GM23338 (cell line): ENCODE data around the gene FUBP1. TPM values are rescaled to one million over a fixed set of nuclear protein-coding genes. Genes with fewer than 3 reads are reported as not detected.
A peak's percentile ranks its signal among the peaks of the same experiment; 100 is the strongest.

ENCODE experiments used
- ATAC-seq: fragments of 200-7000 bp; cut with Tn5 transposase; 3 replicates; pipeline ENCODE4 v1.9.1; 2020
- DNase-seq: peaks from one replicate; pipeline ENCODE4 v3.0.0-alpha.2; 2015; ENCODE audit warnings: low spot score
- H2AFZ ChIP-seq: fragments of 200-600 bp; sonication (generic); 2 replicates; pipeline ENCODE4 v1.8.0; 2016; ENCODE audit warnings: antibody characterized with exemption, mild to moderate bottlenecking, moderate library complexity
- H3F3A ChIP-seq: fragments of 200-600 bp; sonication (generic); replicated peaks from 2 replicates; pipeline ENCODE4 v1.8.0; 2017; ENCODE audit warnings: antibody characterized with exemption, mixed run types, low read depth
- H3K27ac ChIP-seq: fragments of 200-600 bp; sonication (generic); 2 replicates; pipeline ENCODE4 v1.6.1; 2016; ENCODE audit warnings: low read depth
- H3K27me3 ChIP-seq: fragments of 200-600 bp; sonication (generic); 2 replicates; pipeline ENCODE4 v1.8.0; 2016; ENCODE audit warnings: mild to moderate bottlenecking, mixed run types, moderate library complexity; ENCODE audit not compliant: insufficient read depth
- H3K36me3 ChIP-seq: fragments of 200-600 bp; sonication (generic); 2 replicates; pipeline ENCODE4 v1.8.0; 2016; ENCODE audit warnings: mild to moderate bottlenecking; ENCODE audit not compliant: insufficient read depth
- H3K4me1 ChIP-seq: fragments of 200-600 bp; sonication (generic); 2 replicates; pipeline ENCODE4 v1.8.0; 2016; ENCODE audit warnings: mild to moderate bottlenecking, moderate library complexity; ENCODE audit not compliant: insufficient read depth
- H3K4me2 ChIP-seq: fragments of 200-600 bp; sonication (generic); 2 replicates; pipeline ENCODE4 v1.7.1; 2017; ENCODE audit warnings: mixed run types
- H3K4me3 ChIP-seq: fragments of 200-600 bp; sonication (generic); 2 replicates; pipeline ENCODE4 v1.6.1; 2016; ENCODE audit warnings: mixed run types
- H3K79me2 ChIP-seq: fragments of 200-600 bp; sonication (generic); replicated peaks from 2 replicates; pipeline ENCODE4 v1.8.0; 2017; ENCODE audit warnings: mild to moderate bottlenecking; ENCODE audit not compliant: insufficient read depth
- H3K9me2 ChIP-seq: fragments of 200-600 bp; sonication (generic); 2 replicates; pipeline ENCODE4 v1.8.0; 2017; ENCODE audit not compliant: insufficient read depth
- H4K20me1 ChIP-seq: fragments of 200-600 bp; sonication (generic); replicated peaks from 2 replicates; pipeline ENCODE4 v1.8.0; 2017; ENCODE audit warnings: mild to moderate bottlenecking; ENCODE audit not compliant: insufficient read depth
- H3K27ac Mint-ChIP-seq: 2 replicates; pipeline ENCODE4 v1.8.0; 2020; ENCODE audit warnings: inconsistent platforms, mild to moderate bottlenecking, moderate library complexity, mixed read lengths
- H3K27me3 Mint-ChIP-seq: 3 replicates; pipeline ENCODE4 v1.8.0; 2022; ENCODE audit warnings: low read depth, mild to moderate bottlenecking, moderate library complexity, mixed read lengths, inconsistent platforms; ENCODE audit not compliant: insufficient read depth, poor library complexity
- H3K36me3 Mint-ChIP-seq: 3 replicates; pipeline ENCODE4 v1.8.0; 2021; ENCODE audit warnings: low read depth, mild to moderate bottlenecking, inconsistent platforms, moderate library complexity, mixed read lengths
- H3K4me1 Mint-ChIP-seq: 3 replicates; pipeline ENCODE4 v1.8.0; 2020; ENCODE audit warnings: mild to moderate bottlenecking, inconsistent platforms, mixed read lengths
- H3K4me3 Mint-ChIP-seq: 3 replicates; pipeline ENCODE4 v1.8.0; 2021; ENCODE audit warnings: moderate library complexity, mild to moderate bottlenecking, inconsistent platforms, mixed read lengths
- H3K9me3 Mint-ChIP-seq: 3 replicates; pipeline ENCODE4 v1.8.0; 2020; ENCODE audit warnings: moderate library complexity, mild to moderate bottlenecking, inconsistent platforms, mixed read lengths
- CTCF ChIP-seq, 2 experiments: fragments of 200-600 bp in 1 of 2; sonication (generic) in 1 of 2; conservative IDR thresholded peaks; 2 replicates each; pipeline versions ENCODE4 v1.5.1 to v1.6.1; 2016 to 2017; ENCODE audit warnings: antibody characterized with exemption in 2 of 2, low read depth in 2 of 2, mild to moderate bottlenecking in 2 of 2, moderate library complexity in 1 of 2
- EZH2 ChIP-seq: fragments of 200-600 bp; sonication (generic); IDR thresholded peaks from one replicate; pipeline ENCODE4 v1.8.0; 2017; ENCODE audit warnings: antibody characterized with exemption, mild to moderate bottlenecking, low read depth; ENCODE audit not compliant: unreplicated experiment
- EZH2phosphoT487 ChIP-seq: fragments of 200-600 bp; sonication (generic); IDR thresholded peaks from one replicate; pipeline ENCODE4 v1.8.1; 2018; ENCODE audit warnings: antibody characterized with exemption; ENCODE audit not compliant: unreplicated experiment
- JUNB ChIP-seq: IDR thresholded peaks from one replicate; pipeline ENCODE4 v1.6.1; 2016; ENCODE audit warnings: antibody characterized with exemption; ENCODE audit not compliant: unreplicated experiment
- POLR2AphosphoS5 ChIP-seq: IDR thresholded peaks from 2 replicates; pipeline ENCODE4 v1.6.1; 2016; ENCODE audit warnings: antibody characterized with exemption, low read depth
- ZNF114 ChIP-seq: fragments of 250-450 bp; sonication (Bioruptor Pico); IDR thresholded peaks from 2 replicates; pipeline ENCODE4 v1.5.0; 2020; ENCODE audit warnings: mild to moderate bottlenecking, moderate library complexity
- ZNF462 ChIP-seq: fragments of 250-450 bp; sonication (Bioruptor Pico); IDR thresholded peaks from 2 replicates; pipeline ENCODE4 v1.5.0; 2020; ENCODE audit warnings: mild to moderate bottlenecking, moderate library complexity
- polyA plus RNA-seq: library from polyadenylated mRNA; unstranded; fragments of >200 nt; fragmentation: Nextera tagmentation; extraction: Ambion mirVana; gene quantifications from 2 replicates; pipeline ENCODE4 v1.2.1, GENCODE V29; 2016
- total RNA-seq: library from RNA; depleted of rRNA; stranded (reverse); fragments of >200 nt; shearing (Covaris generic); gene quantifications from 2 replicates; pipeline ENCODE4 v1.2.3, GENCODE V29; 2014
- TF ChIP-seq, protein P1 (sequence below): IDR thresholded peaks from 2 replicates; pipeline ENCODE4 v1.6.1; 2016; ENCODE audit warnings: antibody characterized with exemption
- TF ChIP-seq, protein P2 (sequence below): IDR thresholded peaks from one replicate; pipeline ENCODE4 v1.6.1; 2018; ENCODE audit warnings: antibody characterized with exemption; ENCODE audit not compliant: unreplicated experiment

The FUBP1 gene
- total and polyA plus RNA-seq, 2 experiments from 2014 or later, result 212 to 308 TPM

- TF ChIP-seq ZNF462, result no peak
- TF ChIP-seq CTCF (conservative IDR thresholded peaks at IDR 0.05; ENCODE audit: low read depth in 2 of 2), result 0 out of 4 replicates have a peak, but pooled peaks of 1 of the 2 experiments have one; percentile 25
Measured at GRCh38 chr1:77948841-77949424, 29.9 kb downstream of the FUBP1 start (continued).

- H3K27ac Mint-ChIP-seq, result no peak overlapping the region
- H4K20me1 ChIP-seq, result peaks cover 13% of the 10 kb centered on the region
- H3K4me3 ChIP-seq, result no peak overlapping the region
- no peaks in the 10 kb centered on the region; the same call in 2 of the 3 replicates for H3K4me1 Mint-ChIP-seq
- no peaks in the 10 kb centered on the region for H3K9me3 Mint-ChIP-seq
- H3K27me3 ChIP-seq, result no peaks in the 10 kb centered on the region
- no peak overlapping the region for H3K4me3 Mint-ChIP-seq
- H3K4me2 ChIP-seq, result no peak overlapping the region
- H3K36me3 Mint-ChIP-seq, result peaks cover 58% of the 10 kb centered on the region
- H2AFZ ChIP-seq, result no peak overlapping the region
- H3F3A ChIP-seq, result no peaks in the 10 kb centered on the region
- no peak overlapping the region for H3K27ac ChIP-seq
- H3K27me3 Mint-ChIP-seq, result peaks cover 2% of the 10 kb centered on the region
- peaks cover 47% of the 10 kb centered on the region for H3K36me3 ChIP-seq
- DNase-seq, result no peak
- ATAC-seq, result no peak
- no peaks in the 10 kb centered on the region for H3K9me2 ChIP-seq
- no peaks in the 10 kb centered on the region; the same call in 1 of the 2 replicates for H3K4me1 ChIP-seq
- H3K79me2 ChIP-seq, result no peaks in the 10 kb centered on the region; the same call in 1 of the 2 replicates
- TF ChIP-seq, protein P1, sequence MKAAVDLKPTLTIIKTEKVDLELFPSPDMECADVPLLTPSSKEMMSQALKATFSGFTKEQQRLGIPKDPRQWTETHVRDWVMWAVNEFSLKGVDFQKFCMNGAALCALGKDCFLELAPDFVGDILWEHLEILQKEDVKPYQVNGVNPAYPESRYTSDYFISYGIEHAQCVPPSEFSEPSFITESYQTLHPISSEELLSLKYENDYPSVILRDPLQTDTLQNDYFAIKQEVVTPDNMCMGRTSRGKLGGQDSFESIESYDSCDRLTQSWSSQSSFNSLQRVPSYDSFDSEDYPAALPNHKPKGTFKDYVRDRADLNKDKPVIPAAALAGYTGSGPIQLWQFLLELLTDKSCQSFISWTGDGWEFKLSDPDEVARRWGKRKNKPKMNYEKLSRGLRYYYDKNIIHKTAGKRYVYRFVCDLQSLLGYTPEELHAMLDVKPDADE, result no peak
- TF ChIP-seq EZH2 (no peak), JUNB (no peak), EZH2phosphoT487 (no peak), POLR2AphosphoS5 (no peak), ZNF114 (no peak)
- TF ChIP-seq, protein P2, sequence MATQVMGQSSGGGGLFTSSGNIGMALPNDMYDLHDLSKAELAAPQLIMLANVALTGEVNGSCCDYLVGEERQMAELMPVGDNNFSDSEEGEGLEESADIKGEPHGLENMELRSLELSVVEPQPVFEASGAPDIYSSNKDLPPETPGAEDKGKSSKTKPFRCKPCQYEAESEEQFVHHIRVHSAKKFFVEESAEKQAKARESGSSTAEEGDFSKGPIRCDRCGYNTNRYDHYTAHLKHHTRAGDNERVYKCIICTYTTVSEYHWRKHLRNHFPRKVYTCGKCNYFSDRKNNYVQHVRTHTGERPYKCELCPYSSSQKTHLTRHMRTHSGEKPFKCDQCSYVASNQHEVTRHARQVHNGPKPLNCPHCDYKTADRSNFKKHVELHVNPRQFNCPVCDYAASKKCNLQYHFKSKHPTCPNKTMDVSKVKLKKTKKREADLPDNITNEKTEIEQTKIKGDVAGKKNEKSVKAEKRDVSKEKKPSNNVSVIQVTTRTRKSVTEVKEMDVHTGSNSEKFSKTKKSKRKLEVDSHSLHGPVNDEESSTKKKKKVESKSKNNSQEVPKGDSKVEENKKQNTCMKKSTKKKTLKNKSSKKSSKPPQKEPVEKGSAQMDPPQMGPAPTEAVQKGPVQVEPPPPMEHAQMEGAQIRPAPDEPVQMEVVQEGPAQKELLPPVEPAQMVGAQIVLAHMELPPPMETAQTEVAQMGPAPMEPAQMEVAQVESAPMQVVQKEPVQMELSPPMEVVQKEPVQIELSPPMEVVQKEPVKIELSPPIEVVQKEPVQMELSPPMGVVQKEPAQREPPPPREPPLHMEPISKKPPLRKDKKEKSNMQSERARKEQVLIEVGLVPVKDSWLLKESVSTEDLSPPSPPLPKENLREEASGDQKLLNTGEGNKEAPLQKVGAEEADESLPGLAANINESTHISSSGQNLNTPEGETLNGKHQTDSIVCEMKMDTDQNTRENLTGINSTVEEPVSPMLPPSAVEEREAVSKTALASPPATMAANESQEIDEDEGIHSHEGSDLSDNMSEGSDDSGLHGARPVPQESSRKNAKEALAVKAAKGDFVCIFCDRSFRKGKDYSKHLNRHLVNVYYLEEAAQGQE, result no peak
Measured at GRCh38 chr1:77945345-77945744, 33.5 kb downstream of the FUBP1 start.
